Right ventricle myocardium superior (tissue), 1 donor: ENCODE results near the gene LIN7C. TPM values are rescaled to one million over a fixed set of nuclear protein-coding genes. Genes with fewer than 3 reads are reported as not detected.

ENCODE experiments used
- ATAC-seq: fragments of 200-7000 bp; cut with Tn5 transposase; one replicate; pipeline ENCODE4 v1.9.1; 2020; ENCODE audit warnings: mild to moderate bottlenecking; ENCODE audit not compliant: poor library complexity
- DNase-seq: peaks from one replicate; pipeline ENCODE4 v3.0.0-alpha.2; 2020
- intact Hi-C: fragments of 100-400 bp; cut with DNase I; formaldehyde crosslinking; loops from one replicate; pipeline ENCODE4 v1.11.2; 2022
- total RNA-seq: library from RNA; stranded (reverse); fragmentation: NEBNext Ultra II Directional; extraction: Animal tissue kit (Norgen Biotek cat#: 25700); gene quantifications from one replicate; pipeline ENCODE4 v1.2.1, GENCODE V29; 2021
- donor health status: DM: no; HTN: yes; CAD: no; lungs with severe emphysema.

Gene LIN7C
- total RNA-seq, 1 donor from 2014 or later, result 14.9 TPM

DNA sequence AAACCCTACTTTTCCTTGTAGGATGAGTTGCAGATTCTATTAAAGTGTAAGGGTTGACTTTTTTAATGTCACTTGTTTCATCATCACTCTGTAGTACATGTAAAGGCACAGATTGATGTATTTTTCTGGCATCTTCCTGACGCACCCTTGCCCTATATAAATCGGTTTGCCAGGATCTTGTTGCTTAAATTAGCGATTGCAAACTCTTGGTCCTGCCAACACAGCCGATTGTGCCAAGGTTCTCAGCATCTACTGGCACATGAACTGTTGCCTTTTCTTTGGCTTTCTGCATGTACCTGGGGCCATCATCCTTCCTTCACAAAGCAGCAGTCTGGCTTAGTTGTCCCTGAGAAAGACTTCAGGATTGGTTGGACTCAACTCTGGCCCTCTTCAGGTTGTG, 7.5 kb upstream of the LIN7C start:
- peak; percentile 88 for ATAC-seq
- DNase-seq, result peak; percentile 52
- intact Hi-C loops, result no loop called here

DNA sequence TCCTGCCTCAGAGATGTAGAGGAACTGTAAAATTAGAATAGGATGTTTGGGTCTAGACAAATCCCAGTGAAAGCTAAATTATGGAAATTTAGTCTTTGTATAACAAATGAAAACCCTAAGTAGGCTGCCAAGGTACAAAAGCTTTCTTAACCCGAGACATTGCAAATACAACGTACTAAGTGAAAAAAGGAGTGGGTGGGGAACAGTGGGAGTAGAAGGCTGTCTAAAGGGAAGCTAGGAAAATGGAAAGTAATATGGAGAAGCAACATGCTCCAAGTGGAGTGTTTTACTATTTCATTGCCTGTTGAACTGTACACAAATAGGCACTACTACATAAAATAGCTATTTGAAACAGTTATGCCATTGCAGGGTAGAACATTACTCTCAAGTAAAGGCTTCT, 6.8 kb upstream of the LIN7C start:
- ATAC-seq, result no peak
- intact Hi-C loops, result no loop called here

DNA sequence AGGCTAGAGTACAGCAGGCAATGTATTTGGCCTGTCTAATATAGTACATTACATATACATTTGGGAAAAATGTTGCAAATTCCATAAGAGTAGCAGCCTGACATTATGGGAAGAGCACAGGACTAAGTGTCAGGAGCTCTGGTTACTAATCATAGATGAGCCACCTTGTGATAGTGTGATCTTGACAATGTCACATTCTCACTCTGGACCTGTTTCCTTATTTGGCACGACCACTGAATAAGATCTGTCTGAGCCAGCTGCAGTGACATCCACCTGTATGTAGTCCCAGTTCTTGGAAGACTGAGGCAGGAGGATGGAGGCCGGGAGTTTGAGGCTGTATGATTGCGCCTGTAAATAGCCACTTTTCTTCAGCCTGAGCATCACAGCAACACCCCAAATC, 5.7 kb upstream of the LIN7C start:
- intact Hi-C loops, result no loop called here
- no peak for DNase-seq
- peak; percentile 21 for ATAC-seq

More for the DNA sequence above, 6.8 kb upstream of the LIN7C start:
- no peak for DNase-seq

DNA sequence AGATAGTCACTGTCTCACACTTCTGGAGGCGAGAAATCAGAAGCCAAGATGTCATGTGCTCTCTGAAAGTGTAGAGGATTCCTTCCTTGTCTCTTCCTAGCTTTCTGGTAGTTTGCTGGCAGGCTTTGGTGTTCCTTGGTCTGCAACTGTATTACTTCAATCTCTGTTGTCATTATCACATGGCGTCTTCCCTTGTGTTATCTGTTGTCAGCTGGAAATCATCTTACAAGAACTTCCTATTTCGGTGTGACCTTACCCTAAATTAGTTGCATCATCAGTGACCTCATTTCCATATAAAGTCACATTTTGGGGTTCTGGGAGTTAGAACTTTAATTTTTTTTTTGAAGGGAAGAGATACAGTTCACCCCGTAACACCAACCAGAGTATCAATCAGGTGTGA, 3.3 kb upstream of the LIN7C start:
- intact Hi-C loops, result no loop called here
- ATAC-seq, result no peak
- DNase-seq, result no peak

DNA sequence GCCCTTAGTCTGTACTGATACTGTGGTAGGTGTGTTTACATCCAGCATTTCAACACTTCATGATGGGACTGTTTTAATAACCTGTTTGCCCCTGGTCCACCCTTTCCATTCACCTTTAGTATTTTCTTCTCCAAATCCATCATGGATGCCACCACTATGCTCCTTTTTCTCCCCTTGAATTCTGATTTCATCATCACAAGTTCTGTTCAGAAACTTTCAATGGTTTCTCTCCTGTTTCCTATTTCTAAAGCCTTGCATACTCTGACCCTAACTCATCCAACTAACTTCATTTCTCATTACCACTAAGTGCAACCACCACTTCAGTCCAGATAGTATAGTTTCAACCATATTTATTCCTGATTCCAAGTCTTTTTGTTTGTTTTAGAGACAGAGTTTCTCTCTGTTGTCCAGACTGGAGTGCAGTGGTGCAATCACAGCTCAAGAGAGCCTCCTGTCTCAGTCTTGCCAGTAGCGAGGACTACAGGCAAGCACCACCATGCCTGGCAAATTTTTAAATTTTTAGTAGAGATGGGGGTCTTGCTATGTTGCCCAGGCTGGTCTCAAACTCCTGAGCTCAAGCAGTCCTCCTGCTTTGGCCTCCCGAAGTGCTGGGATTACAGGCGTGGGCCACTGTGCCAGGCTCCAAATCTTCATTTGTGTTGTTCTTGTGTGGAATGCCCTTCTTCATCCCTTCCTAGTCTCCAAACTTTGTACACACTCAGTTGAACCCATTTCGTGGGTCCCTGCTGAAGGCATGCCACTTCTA, 1.2 kb upstream of the LIN7C start:
- DNase-seq (no peak), ATAC-seq (no peak)
- intact Hi-C loops, result no loop called here

DNA sequence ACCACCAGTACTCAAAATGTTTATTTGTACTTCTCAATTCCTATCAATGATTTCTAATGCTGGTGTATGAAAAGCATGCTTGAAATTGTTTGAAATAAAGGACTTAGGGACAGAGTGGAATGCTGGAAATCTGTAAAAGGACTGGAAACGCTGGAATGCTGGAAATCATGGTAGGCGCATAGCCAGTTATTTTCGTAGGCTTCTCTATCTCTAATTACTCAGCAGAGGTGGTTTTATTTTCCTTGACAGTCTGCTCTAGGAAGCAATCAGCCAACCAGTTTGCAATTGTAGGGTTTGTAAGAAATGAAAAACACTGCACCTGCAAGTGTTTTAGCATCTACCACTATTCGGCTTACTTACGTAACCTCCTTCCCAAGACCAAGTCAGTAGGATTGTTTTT, 788 bp downstream of the LIN7C start:
- peak; percentile 1 for ATAC-seq
- intact Hi-C loops, result no loop called here
- no peak for DNase-seq

DNA sequence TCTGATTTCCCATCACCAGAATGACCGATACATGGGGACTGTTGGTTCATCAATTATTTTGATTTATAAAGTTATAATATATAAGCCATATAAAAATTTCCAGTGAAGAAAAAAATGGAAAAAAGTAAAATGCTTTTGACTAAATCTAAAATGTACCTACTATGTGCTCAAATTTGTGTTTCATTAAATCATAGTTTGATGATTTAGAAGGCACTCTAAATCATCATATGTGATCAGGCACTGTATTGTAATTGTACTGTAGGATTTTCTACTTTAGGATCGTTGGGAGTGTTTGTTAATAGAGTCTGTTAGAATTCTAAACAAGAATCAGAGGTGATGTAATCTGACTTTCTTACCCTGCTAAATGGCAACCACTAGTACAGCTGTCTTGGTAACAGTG, 2.4 kb downstream of the LIN7C start:
- ATAC-seq (no peak), DNase-seq (no peak)
- intact Hi-C loops, result no loop called here

DNA sequence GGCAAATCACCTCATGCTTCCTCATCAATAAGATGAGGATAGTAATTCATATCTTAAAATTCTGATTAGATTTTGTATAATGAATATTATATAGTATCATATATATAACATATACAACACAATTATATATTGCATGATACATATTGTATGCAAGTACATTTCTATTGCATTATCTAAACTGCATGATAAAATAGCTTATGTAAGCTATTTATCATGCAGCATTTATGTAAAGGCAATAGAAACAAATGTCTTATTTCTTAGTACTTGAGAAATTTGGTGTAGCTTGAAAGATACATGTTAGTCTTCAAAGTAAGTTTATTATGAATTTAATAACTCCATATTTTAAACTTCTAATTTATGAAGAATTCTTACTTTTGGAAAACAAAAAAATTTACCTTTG, 5.5 kb downstream of the LIN7C start:
- DNase-seq (no peak), ATAC-seq (no peak)
- intact Hi-C loops, result no loop called here

DNA sequence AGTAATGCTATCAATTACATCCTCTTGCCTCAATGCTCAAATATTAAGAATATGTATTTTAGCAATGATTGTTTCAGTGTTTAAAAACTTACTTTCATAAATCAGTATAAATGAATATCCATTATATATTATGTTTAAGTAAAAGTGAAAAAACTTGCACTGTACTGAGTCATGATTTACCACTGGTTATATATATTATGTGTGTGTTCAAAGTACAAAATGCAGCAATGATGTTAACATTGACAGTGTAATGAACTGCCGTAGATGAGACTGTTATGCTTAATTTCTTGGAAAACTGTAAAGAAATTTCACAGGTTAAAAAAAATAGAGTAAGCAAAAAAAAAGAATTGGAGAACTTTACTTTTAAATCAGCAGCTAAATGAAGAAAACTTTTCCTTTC, 8.7 kb downstream of the LIN7C start:
- intact Hi-C loops, result no loop called here
- DNase-seq, result no peak

DNA sequence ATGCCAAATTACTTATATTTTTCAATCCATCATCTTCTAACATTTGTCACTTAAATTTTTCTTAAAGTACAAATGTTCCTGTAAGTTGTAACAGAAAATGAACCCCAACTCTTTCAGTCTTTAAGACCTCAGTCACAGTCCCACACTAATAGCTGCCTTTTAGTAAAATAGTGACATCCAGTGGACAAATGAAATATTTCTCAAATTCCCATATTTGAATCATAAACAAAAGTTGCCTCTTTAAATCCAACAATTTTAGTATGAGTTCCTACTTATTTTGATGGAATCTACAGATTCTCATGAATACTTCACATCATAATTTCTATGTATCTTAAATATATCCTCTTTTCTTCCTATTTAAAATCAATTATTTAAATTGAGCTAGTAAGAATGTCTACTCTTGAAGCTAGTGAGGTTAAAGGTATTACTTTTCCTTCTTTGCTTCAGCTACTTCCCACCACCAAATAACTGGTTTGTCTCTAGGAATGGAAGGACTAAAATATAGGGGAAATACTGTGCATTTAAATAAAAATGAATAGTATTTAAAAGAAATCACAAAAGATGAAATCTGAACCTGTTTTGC, 9.2 kb downstream of the LIN7C start:
- intact Hi-C loops, result no loop called here
- ATAC-seq (peak; percentile 53), DNase-seq (no peak)

More for the DNA sequence above, 8.7 kb downstream of the LIN7C start:
- no peak for ATAC-seq

DNA sequence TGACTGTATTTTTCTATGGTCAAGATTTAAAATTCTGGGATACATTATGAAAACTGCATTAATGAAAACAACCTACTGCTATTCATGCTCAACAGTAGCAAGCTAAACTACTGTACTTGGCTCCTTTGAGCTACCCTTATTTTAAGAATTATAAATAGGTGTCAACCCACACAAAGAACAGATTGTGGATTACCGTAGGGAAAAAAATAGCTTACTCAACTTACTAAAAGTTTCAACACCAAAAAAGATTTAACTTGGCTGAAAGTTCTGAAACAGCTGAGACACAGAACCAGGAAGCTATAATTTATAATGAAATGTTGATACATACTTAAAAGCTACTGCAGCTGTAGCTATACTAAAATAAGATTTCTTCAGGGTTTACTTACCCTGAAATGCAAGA, 10.1 kb downstream of the LIN7C start:
- intact Hi-C loops, result no loop called here
- ATAC-seq, result peak; percentile 54
- no peak for DNase-seq

DNA sequence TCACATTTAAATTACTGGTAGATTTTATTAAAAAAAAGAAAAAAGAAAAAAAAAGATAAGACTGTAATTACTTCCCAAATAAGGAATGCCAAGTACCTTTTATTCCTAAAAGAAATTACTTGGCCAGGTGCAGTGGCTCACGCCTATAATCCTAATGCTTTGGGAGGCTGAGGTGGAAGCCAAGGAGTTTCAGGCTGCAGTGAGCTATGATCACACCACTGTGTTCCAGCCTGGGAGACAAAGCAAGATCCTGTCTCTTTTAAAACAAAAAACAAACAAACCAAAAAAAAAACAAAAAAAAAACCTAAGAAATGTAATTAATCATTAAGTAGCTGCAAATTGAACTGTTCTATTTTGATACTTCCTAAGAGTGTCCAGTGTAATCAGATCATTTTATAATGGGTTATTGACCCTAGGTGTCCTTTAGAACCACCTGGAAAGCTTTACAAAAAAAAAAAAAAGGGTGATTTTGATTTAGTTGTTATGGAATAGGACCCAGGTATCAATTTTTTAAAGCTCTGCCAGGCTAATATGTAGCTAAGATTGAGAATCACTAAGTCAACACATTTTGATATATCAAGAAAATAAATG, 10.8 kb downstream of the LIN7C start:
- DNase-seq (no peak), ATAC-seq (no peak)
- intact Hi-C loops, result no loop called here

DNA sequence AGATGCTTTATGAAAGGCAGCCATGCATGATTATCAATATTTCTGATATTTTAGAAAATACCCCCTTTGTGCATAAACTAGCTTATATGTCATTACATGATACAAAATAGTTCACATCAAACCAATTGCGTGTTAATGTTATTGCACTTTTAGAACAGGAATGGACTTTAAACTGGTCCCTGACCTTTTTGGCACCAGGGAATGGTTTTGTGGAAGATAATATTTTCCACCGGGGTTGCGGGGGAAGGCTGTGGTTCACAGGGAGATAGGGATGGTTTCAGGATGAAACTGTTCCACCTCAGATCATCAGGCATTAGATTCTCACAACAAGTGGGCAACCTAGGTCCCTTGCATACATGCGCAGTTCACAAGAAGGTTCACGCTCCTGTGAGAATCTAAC, 17.5 kb downstream of the LIN7C start:
- no peak for DNase-seq
- no peak for ATAC-seq
- intact Hi-C loops, result no loop called here

DNA sequence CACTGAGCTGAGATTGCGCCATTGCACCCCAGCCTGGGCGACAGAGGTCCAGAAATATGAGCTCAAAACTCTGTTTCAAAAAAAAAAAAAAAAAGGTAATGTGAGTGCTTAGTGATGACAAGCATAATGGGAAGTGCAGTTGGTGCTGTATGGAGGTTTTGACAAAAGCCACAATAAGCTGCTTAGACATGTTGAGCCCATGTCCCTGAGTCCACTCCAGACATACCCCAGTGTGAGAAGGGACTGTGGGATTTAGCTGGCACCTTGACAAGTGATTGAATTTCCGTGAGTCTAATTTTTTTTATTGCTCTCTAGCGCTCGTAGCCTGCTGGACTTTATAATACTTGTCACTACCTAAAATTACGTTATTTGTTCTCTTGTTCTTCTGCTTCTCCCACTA, 18.9 kb downstream of the LIN7C start:
- intact Hi-C loops, result loop anchor here (2.0 kb wide), 1 partner anchor 303 kb away; no protein-coding TSS in a partner anchor
- ATAC-seq (no peak), DNase-seq (no peak)

DNA sequence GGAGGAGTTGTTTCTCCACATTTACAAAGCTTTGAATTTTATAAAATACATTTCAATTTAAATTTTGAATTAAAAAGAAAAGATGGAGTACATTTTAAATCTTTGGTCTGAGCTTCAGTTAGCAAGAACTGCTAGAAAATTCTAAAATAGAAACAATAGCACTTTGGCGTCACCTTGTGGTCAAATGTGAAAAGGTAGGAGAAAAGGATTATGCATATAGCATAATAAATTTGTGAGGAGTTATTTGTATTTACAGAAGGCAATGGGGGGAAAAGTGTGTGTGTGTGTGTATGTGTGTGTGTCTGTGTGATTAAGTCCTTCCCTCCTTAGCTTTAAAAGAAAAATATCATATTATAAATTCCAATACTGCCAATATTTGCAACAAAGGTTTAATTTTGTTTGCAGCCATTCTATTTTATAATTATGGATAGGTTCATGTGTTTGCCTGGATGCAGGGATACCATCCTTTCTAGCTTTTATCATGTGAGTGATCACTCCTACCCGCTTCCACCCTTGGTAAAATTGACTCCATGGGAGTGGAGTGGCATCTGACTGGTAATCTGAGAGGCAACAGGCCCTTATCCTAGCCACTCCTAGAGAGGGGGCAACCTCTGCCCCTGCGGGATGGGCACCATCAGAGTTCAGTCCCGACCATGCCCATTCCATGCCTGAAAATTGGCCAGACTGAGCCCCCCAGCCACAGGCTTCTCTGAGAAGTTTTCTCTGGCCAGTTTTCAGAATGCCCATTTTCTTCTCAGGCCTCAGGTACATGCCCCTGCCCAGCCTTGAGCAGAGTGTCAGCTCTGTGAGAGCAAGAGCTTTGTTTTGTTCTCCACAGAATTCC, 20.4 kb downstream of the LIN7C start:
- intact Hi-C loops, result loop anchor here (2.0 kb wide), 1 partner anchor 301 kb away; no protein-coding TSS in a partner anchor
- no peak for DNase-seq
- peak; percentile 69 for ATAC-seq

DNA sequence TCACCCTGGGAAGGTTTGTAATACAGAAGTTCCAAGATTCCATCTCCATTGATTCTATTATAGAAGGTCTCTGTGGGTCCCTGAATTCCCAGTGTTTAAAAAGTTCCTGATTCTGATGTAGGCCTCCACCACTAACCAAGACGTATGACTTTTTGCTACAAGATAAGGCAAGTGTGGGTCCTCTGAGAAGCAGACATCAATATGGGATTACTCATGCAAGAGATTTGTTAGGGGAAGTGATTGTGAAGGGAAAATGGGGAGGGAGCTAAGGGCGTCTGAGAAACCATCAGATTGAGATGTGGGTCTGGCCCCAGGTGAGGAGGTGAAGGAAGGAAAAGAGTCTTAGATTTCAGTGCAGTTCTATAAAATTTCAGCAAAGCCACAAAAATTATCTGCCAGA, 23.8 kb downstream of the LIN7C start:
- no peak for ATAC-seq
- no peak for DNase-seq
- intact Hi-C loops, result no loop called here

DNA sequence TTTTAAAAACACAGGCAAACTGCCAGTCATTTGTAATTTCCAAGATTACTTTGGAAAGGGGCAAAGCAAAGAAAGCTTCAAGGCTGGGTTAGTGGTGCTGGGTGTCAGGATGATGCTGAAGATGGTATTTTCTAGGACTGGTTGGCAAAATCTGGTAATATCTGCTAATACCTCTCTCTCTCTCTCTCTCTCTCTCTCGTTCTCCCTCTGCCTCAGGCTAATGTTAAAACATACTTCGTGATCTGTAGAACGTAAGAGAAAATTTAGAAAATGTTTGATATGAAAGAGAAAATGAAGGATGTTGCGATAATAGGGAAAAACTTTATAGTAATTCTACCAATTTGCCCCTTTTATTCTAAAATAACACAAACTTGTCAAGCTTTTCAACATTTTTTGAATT, 24.6 kb downstream of the LIN7C start:
- ATAC-seq, result no peak
- no peak for DNase-seq
- intact Hi-C loops, result no loop called here

DNA sequence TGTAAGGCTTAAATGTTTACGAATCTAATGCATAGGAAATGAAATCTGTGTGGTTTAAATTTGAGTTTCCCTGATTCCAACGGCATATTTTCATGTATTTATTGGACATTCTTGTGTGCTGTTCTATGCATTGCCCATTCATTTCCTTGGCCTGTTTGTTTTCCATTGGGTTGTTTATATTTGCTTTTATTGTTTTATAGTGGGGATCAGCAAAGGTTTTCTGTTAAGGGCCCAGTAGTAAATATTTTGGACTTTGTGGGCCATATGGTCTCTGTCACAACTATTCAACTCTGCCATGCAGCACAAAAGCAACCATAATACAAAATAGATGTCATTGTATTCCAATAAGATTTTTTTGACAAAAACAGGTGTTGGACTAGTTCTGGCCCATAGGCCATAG, 28.7 kb downstream of the LIN7C start:
- intact Hi-C loops, result loop anchor here (10.0 kb wide), 1 partner anchor 113 kb away; the partner anchor contains the start of gene CCDC34
- DNase-seq, result no peak
- ATAC-seq, result no peak

DNA sequence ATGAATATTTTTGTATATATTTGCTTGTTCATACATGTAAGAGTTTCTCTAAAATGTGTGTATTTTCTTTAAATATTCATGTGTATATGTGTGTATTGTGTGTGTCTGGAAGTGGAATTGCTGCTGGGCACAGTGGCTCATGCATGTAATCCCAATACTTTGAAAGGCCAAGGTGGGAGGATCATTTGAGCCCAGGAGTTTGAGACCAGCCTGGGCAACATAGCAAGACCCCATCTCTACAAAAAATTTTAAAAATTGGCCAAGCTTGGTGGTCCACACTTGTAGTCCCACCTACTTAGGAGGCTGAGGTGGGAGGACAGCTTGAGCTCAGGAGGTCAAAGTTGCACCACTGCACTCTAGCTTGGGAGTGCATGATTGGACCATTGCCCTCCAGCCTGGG, 29.3 kb downstream of the LIN7C start:
- intact Hi-C loops, result loop anchor here (10.0 kb wide), 1 partner anchor 112 kb away; the partner anchor contains the start of gene CCDC34
- no peak for DNase-seq
- no peak for ATAC-seq
